GM11168 (cell line): ENCODE data around the gene OTUD5.
"Not testable (repeated sequence)": the region's sequence is repeated elsewhere in the genome, so short reads cannot be mapped to it uniquely, and the experiment has no call there.

Experiments used
- in situ Hi-C: fragments of 300-500 bp; cut with MboI; formaldehyde crosslinking; loops from one replicate; pipeline ENCODE4 v1.12.0; 2022; ENCODE audit warnings: low sequenced_read_pairs; ENCODE audit not compliant: unreplicated experiment

OTUD5 gene

DNA sequence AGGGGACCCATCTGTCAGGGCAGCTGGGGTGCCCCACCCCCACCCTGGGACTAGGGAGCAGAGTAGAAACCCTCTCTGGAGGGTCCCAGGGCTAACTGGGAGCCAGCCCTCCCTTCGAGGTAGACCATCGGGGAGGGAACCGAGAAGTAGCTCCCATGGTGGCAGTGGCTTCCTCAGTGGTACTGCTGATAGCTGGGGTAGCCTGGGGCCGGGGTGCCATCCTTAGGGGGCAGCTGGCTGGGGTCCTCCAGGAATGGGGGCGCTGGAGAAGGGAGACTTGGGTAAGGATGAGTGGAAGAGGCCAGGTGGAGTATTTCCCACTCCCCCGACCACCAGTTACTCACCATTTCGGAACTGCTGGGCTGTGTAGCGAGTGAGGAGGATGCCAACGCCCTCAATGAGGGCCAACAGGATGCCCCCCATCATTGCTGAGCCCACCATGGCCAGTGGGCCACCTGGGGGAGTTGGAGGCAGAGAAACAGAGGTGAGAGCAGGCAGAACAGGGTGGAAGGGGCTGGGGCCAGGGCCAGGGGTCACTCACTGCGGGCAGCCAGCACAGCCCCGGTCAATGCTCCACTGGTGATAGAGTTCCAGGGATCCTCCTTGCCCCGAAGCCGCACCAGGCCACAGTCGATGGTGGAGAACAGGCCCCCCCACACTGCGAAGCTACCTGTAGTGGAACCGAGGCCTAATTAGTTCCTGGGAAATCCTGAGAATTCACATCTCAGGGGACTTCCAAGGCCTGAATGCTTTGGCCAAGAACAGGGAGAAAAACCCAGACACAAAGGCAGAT is 63.7 kb downstream of the OTUD5 start:
- in situ Hi-C loops = no loop called here

DNA sequence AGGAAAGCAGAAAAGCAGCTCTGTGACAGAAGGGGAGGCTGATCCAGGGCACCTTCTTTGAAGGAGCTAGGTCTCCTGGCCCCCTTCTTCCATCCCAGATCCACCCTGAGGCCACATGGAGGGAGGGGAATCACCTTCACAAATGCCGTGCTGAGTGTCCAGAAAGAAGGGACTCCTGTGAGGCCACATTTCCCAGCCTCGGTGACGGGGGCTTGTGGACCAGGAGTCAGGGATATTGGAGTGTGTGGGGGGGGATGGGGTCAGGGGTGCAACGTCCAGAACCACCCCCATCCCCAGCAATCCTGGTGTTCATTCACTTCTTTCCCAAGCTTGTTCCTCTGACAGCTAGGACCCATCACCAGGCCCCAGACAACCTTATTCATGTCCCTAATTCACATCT is 64.5 kb downstream of the OTUD5 start:
- in situ Hi-C loops = no loop called here

DNA sequence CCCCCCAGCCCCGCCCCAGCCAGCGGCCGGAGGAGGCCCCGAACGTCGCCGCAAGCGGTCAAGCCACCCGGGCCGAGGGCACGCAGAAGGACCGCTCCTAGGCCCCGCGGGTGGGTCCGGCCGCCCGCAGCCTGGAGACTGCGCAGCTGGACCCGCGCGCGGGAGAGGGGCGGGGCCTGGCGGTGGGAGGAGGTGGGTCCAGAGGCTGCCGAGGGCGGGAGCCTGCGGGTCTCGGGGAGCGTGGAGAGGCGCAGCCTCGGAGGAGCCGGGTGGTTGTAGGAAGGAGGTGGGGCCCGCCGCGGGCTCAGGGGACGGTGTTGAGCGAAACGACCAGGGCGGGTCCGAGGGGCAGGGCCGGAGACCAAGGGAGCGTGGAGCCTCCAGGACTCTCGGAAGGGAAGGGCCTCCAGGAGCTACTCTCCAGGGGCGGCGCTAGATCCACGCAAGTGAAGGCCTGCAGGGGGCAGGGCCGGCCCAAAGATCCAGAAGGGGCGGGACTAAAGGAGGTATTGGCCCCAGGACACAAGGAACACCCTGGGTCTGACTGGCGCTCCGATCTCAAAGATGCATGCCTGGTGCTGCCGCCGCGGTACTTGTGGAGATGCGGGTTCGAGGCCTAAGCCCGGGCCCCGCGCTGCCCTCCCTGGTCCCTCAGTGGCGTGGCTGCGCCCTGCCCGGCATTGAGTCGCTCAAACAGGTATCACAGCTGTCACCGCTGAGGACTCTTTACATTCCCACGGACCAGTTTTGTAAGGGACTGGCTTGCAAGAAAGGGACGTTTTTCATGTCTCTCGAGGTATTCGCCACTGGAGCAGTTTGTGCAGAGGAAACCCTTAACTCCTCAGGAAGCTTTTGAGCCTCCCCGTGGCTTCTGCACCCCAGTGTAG is 65.8 kb downstream of the OTUD5 start:
- in situ Hi-C loops = no loop called here

DNA sequence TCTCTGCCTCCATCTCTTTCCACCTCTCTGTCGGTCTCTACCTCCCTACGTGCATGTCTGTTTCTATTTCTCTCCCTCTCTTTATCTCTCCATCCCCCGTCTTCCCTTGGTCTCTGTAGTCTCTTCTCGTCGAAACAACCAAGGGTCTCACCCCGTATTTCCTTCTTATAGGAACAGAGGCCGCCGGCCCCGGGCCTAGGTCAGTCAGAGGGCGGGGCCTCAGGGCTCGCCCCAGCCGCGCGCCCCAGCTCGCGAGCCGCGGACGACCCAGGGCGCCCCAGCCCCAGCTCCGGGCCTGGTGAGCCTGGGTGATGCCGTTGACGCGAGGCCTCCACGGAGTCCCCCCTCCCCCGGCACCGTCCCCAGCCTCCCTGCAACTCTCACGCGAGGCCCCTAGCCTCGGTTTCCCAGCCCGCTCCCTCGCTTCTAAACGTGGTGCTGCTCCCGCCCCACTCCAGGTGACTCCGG is 66.4 kb downstream of the OTUD5 start:
- in situ Hi-C loops = no loop called here

DNA sequence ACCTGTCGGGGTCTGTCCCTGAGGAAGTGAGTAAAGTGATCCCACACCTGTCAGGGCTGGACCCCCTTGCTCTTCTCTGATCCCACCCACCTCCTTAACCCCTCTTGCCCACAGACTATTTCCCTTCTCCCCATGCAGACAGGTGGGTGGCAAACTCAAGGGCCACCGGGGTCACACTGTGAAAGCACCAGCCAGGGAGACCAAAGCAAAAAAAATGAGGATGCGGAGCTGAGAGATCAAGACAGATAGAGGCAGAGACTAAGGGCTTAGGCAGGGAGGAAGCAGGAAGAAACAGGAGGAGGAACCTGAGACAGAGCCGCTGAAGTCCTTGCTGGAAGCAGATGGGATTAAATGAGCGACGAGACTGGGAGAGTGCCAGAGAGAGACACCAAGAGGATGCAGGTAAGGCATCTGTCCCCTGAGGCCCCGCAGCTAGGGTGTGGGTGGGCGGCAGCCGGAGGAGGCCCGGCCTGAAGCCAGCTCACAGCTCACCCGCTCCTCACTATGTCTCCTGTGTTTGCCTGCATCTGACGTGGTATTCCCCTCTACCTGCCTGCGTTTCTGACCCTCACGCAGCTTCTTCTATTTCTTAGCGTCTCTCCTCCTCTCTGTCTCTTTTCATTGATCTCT is 67.0 kb downstream of the OTUD5 start:
- in situ Hi-C loops = no loop called here

DNA sequence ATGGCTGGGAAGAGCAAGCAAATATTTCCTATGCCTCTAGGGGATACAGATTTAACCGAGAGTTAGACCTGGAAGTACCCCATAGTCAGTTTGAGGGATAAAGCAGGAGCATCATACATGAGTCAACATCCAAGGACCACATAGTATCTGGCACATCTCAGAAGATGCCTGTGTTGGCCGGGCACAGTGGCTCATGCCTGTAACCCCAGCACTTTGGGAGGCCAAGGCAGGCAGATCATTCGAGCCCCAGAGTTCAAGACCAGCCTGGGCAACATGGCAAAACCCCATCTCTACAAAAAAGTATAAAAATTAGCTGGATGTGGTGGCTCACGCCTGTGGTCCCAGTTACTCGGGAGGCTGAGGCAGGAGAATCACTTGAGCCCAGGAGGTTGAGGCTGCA is 70.8 kb downstream of the OTUD5 start:
- in situ Hi-C loops = not testable (repeated sequence)

DNA sequence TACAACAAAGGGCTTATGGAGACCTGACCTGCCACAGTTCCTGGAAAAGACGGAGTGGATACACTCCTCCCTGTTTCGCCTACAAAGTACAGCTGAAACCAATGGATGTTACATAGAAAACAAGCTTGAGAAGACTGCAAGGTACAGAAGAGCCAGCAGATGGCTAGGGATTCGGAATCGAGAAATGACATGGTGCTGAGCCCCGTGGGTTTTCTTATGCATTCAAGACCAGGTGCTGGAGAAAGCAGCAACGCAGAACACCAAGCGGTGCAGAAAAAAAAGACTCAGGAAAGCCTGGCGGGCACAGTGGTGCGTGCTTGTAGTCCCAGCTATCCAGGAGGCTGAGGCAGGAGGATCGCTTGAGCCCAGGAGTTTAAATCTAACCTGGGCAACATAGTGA is 73.7 kb downstream of the OTUD5 start:
- in situ Hi-C loops = no loop called here

DNA sequence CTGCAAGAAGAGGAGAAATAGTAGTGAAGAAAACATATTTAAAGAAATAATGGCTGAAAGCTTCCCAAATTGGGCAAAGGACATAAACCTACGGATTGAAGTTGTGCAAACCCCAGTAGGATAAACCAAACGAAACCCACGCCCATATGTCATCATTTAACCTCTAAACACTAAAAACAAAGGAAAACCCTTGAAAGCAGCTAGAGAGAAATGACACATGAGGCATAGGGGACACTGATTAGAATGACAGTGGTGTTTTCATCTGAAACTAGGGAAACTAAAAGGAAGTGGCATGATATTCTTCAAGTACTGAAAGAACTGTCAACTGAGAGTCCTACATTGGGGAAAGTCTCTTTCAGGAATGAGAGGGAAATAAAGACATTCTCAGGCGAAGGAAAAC is 80.5 kb downstream of the OTUD5 start:
- in situ Hi-C loops = not testable (repeated sequence)
